Stimulated activated CD4-positive, alpha-beta T cell treated with anti-CD3 and anti-CD28 coated beads, Interleukin-15, amount 100 ng/mL, for 48 hours (primary cell): ENCODE measurements around the gene RPAP3.
"Not testable (repeated sequence)": the region's sequence is repeated elsewhere in the genome, so short reads cannot be mapped to it uniquely, and the experiment has no call there.

ENCODE experiments used
- DNase-seq, 2 donors: peaks; one replicate each; pipeline ENCODE4 v3.0.0-alpha.2; 2020; ENCODE audit warnings: low read depth in 2 of 2

The RPAP3 gene

GRCh38 chr12:47672068-47672467 lies 33.8 kb downstream of the RPAP3 start:
- no peak for DNase-seq

- not testable (repeated sequence) for DNase-seq
Observed at GRCh38 chr12:47667935-47668334, 37.9 kb downstream of the RPAP3 start.

GRCh38 chr12:47652521-47653234 lies 53.2 kb downstream of the RPAP3 start:
- no peak for DNase-seq

GRCh38 chr12:47651368-47652254 lies 54.2 kb downstream of the RPAP3 start:
- DNase-seq, result peak in 1 of 2 donors; percentile 14

- DNase-seq, result no peak
Observed at GRCh38 chr12:47650469-47650868, 55.4 kb downstream of the RPAP3 start.

- no peak for DNase-seq
Observed at GRCh38 chr12:47649381-47649780, 56.4 kb downstream of the RPAP3 start.

- no peak for DNase-seq
Observed at GRCh38 chr12:47648056-47648579, 57.7 kb downstream of the RPAP3 start.

- DNase-seq, result not testable (repeated sequence)
Observed at GRCh38 chr12:47642310-47642709, 63.5 kb downstream of the RPAP3 start.

- peak; percentile 30 to 41 for DNase-seq
Observed at GRCh38 chr12:47636908-47637780, 68.7 kb downstream of the RPAP3 start.

- DNase-seq, result not testable (repeated sequence)
Observed at GRCh38 chr12:47635770-47636169, 70.1 kb downstream of the RPAP3 start.

- no peak for DNase-seq
Observed at GRCh38 chr12:47634127-47634526, 71.7 kb downstream of the RPAP3 start.

GRCh38 chr12:47621960-47622359 lies 83.9 kb downstream of the RPAP3 start:
- no peak for DNase-seq

GRCh38 chr12:47617476-47617875 lies 88.4 kb downstream of the RPAP3 start:
- no peak for DNase-seq

- no peak for DNase-seq
Observed at GRCh38 chr12:47616440-47616839, 89.4 kb downstream of the RPAP3 start.

GRCh38 chr12:47615711-47616110 lies 90.1 kb downstream of the RPAP3 start:
- DNase-seq, result no peak

- no peak for DNase-seq
Observed at GRCh38 chr12:47614521-47614920, 91.3 kb downstream of the RPAP3 start.

- DNase-seq, result no peak
Observed at GRCh38 chr12:47612953-47613352, 92.9 kb downstream of the RPAP3 start.

GRCh38 chr12:47611906-47612305 lies 93.9 kb downstream of the RPAP3 start:
- DNase-seq, result no peak
